DMS79 treated with DMSO at 0.1 percent for 48 hours (cell line): ENCODE data around the gene GSTCD.
"Not testable (repeated sequence)": the region's sequence is repeated elsewhere in the genome, so short reads cannot be mapped to it uniquely, and the experiment has no call there.

Experiments
- DNase-seq: peaks from one replicate; lab custom pipeline; 2025; lab: John Stamatoyannopoulos, UW

The GSTCD gene

DNA sequence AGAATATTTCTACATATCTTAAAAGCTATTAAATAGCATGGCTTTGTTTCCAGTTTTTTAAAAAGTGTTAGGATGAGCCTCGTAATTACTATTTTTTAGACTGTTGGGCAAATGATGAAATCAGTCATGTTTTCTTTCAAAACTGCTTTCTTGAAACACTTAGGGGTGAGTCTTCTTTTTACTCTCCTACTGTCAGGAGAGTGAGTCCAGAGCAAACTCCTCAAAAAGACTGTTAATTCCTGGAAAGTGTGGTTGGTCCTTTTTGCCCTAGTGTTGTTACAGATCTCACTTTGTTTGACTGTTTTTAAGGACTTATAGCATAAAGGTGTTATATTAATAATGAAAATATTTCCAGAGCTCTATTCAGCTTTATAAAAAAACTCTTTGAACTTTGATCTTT, 6.3 kb downstream of the GSTCD start:
- no peak for DNase-seq

DNA sequence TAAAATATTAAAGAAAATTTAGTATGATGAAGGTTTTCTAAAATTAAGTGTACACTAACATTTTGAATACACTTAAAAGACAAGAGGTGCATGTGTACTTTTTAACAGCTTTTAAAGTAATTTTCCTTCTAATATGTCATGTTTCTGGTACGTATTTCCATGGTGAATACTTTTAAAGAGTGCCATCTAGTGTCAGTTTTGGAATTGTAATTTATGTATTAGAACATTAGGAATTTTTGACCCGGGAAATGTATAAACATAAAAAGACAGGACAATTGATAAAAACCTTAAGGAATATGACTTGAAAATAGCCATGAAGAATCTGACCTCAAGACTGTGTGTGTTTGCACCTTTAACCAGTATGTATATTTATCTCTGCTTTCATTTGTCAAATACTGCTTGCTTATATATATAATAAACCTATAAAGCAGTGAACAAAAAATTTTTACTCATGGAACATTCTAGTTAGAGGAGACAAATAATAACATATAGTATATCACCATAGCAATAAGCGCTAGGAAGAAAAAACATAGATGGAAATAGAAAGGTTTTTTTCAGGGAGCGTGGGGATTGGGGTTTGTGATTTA, 7.2 kb downstream of the GSTCD start:
- peak; percentile 3 for DNase-seq

GRCh38 chr4:105719204-105719603, 10.6 kb downstream of the GSTCD start:
- no peak for DNase-seq

- no peak for DNase-seq
Measured at GRCh38 chr4:105725623-105726022, 17.0 kb downstream of the GSTCD start.

DNA sequence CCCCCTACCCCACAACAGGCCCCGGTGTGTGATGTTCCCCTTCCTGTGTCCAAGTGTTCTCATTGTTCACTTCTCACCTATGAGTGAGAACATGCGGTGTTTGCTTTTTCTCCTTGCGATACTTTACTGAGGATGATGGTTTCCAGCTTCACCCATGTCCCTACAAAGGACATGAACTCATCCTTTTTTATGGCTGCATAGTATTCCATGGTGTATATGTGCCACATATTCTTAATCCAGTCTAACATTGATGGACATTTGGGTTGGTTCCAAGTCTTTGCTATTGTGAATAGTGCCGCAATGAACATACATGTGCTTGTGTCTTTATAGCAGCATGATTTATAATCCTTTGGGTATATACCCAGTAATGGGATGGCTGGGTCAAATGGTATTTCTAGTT, 21.3 kb downstream of the GSTCD start:
- DNase-seq, result not testable (repeated sequence)

DNA sequence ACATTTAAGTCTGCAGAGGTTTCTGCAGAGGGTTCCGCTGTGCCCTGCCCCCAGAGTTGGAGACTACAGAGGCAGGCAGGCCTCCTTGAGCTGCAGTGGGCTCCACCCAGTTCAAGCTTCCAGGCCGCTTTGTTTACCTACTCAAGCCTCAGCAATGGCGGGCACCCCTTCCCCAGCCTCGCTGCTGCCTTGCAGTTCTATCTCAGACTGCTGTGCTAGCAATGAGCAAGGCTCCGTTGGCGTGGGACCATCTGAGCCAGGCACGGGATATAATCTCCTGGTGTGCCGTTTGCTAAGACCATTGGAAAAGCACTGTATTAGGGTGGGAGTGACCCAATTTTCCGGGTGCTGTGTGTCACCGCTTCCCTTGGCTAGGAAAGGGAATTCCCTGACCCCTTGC, 26.6 kb downstream of the GSTCD start:
- DNase-seq, result not testable (repeated sequence)

DNA sequence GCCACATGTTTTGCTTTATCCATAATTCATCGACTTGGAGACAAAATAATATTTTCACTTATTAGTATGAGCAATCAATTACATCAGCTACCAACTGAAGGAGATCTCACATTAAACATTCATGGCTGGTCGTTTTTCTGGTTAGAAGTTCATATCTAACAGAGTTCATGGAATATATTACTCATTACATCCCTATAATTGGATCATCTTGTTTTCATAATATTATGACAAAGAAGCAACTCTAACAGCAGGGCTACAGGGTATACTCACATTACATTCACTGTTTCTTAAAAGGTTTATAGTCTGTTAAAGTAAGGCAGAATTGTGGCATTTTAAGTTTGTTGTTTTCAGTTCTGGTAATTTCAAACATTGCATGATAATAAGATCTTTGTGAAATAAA, 33.0 kb downstream of the GSTCD start:
- no peak for DNase-seq

GRCh38 chr4:105748222-105748621, 39.6 kb downstream of the GSTCD start:
- DNase-seq, result no peak

- no peak for DNase-seq
Measured at GRCh38 chr4:105751718-105752299, 43.2 kb downstream of the GSTCD start.

DNA sequence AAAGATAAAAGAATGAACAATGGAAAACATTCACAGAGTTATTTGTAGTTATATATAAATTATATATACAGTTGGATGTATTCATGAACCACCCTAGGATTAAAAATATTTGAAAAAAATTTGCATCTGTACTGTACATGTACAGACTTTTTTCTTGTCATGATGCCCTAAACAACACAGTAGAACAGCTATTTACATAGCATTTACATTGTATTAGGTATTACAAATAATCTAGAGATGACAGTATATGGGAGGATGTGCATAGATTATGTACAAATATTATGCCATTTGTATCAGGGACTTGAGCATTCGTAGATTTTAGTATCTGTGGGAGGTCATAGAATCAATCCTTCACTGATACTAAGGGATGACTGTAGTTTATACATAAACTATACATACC, 44.8 kb downstream of the GSTCD start:
- DNase-seq, result no peak

DNA sequence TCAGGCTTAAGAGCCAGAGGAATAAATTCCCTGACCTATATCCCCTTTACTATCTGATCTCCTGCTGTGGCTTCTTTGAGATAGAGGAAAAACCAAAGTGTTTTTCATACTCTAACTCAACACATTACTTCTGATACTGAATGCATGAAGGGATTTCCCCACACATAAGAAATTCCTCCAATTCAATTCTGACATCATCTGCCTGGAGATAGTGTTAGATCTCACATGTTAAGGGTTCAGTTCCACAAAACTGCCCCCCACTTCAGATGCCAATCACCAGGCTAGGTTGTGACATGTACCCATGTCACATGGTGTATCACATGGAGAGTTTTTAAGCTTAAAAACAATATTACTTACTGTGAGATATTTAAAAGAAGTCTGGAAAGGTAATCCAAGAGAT, 46.8 kb downstream of the GSTCD start:
- DNase-seq, result no peak

DNA sequence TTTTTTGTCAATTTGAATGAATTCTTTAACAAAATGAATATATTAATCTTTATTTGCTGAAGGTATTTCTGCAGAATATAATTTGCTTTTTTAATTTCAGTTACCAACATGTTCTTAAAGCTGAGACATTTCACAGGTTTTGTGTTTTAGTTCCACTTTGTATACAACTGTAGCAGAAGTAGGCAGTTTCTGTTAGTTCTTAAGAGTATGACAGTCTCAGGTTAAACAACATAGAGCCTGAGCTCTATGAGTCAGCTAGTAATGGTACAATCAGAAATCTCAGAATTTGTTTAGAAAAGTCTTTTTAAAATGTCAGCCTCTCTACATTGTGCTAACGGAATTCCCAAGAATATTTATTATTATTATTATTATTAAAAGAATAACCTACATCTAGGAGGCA, 50.4 kb downstream of the GSTCD start:
- DNase-seq, result no peak

DNA sequence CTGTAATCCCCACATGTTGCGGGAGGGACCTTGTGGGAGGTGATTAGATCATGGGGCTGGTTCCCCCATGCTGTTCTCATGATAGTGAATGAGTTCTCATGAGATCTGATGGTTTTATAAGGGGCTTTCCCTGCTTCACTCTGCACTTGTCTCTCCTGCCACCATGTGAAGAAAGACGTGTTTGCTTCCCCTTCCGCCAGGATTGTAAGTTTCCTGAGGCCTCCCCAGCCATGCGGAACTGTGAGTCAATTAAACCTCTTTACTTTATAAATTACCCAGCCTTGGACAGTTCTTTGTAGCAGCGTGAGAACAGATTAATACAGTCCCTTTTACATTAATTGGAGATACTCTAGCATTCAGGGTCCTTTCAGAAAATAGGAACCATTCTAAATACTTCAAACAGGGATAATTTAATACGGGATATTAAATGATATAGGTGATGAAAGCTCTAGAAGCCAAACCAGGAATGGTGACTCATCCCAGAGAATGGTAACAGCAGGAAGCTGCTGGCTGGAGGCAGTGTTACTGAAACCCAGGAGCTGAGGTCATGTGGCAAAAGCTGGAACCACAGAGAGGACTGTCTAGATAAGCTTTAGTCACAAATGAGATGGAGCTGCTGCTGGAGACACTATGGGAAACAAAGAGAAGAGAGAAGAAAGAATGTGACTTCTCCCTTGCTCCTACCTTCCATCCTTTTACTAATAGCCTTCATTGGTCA, 57.3 kb downstream of the GSTCD start:
- DNase-seq, result no peak

GRCh38 chr4:105767579-105767978, 59.0 kb downstream of the GSTCD start:
- no peak for DNase-seq

- DNase-seq, result not testable (repeated sequence)
Measured at GRCh38 chr4:105770524-105770923, 61.9 kb downstream of the GSTCD start.

GRCh38 chr4:105772065-105772464, 63.5 kb downstream of the GSTCD start:
- not testable (repeated sequence) for DNase-seq

GRCh38 chr4:105775760-105776415, 67.3 kb downstream of the GSTCD start:
- not testable (repeated sequence) for DNase-seq

- DNase-seq, result no peak
Measured at GRCh38 chr4:105780176-105780575, 71.6 kb downstream of the GSTCD start.

DNA sequence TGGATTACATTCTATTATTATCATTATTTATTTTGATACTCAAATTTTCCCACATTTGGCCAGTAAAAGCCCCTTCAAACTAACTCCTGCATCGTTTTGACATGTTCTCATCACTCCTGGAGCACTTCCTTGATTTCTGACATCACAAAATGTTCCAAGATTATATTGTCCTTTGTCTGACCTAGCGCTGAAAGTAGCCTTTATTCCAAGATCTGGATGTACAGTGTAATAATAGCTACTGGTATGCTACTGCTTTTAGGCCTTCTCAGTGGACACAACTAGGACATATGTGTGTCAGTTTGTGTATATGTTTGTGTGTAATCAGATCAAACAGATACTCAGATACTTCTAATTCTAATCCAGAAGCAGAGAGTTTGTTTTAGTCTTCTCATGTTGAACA, 76.2 kb downstream of the GSTCD start:
- no peak for DNase-seq

DNA sequence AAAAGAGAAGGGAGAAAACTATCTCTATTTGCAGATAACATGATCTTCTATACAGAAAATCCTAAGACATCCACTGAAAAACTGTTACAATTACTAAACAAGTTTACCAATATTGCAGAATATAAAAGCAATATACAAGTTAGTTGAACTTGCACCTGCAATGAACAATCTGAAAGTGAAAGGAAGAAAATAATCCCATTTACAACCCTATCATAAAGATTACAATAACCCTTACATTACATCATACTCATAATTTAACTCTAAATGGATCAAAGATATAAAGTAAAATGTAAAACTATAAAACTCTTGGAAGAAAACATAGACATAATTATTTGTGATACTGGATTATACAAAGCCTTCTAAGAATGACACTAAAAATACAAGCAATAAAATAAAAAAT, 77.2 kb downstream of the GSTCD start:
- no peak for DNase-seq

- no peak for DNase-seq
Measured at GRCh38 chr4:105786748-105787147, 78.2 kb downstream of the GSTCD start.

- no peak for DNase-seq
Measured at GRCh38 chr4:105797225-105797624, 88.6 kb downstream of the GSTCD start.

- DNase-seq, result no peak
Measured at GRCh38 chr4:105805501-105806120, 97.0 kb downstream of the GSTCD start.
